ENCODE data around the gene DOP1A. TPM values are rescaled to one million over a fixed set of nuclear protein-coding genes. Genes with fewer than 3 reads are reported as not detected.

The DOP1A gene
- total and polyA plus RNA-seq, 2 of the 13 experiments (the other 11 are each of a cell fraction or from before 2014, with no cell fraction given), result 5.2 to 16.7 TPM

- TF ChIP-seq SKIL (CRISPR knock-in tag; IDR thresholded peaks at IDR 0.05; ENCODE audit: borderline replicate concordance) (peak; percentile 19; the same call in 1 of the 2 replicates), ZBTB1 (CRISPR knock-in tag; IDR thresholded peaks at IDR 0.05; ENCODE audit: borderline replicate concordance) (no peak), ZSCAN30 (CRISPR knock-in tag; IDR thresholded peaks at IDR 0.05) (no peak), DMTF1 (CRISPR knock-in tag; IDR thresholded peaks at IDR 0.05) (no peak), XBP1 (CRISPR knock-in tag; IDR thresholded peaks at IDR 0.05) (no peak), KDM5B (CRISPR knock-in tag; IDR thresholded peaks at IDR 0.05; ENCODE audit: borderline replicate concordance) (peak; percentile 92; the same call in 1 of the 2 replicates), MXD3 (CRISPR knock-in tag; IDR thresholded peaks at IDR 0.05) (peak; percentile 89), KDM6A (CRISPR knock-in tag; IDR thresholded peaks at IDR 0.05; ENCODE audit: low read depth) (no peak), ZNF501 (CRISPR knock-in tag; IDR thresholded peaks at IDR 0.05) (peak; percentile 99), ZBTB10 (CRISPR knock-in tag; IDR thresholded peaks at IDR 0.05; ENCODE audit: borderline replicate concordance) (peak; percentile 57; the same call in 1 of the 2 replicates), JUN (CRISPR knock-in tag; IDR thresholded peaks at IDR 0.05) (no peak), POGZ (CRISPR knock-in tag; IDR thresholded peaks at IDR 0.05) (peak; percentile 93), REXO4 (CRISPR knock-in tag; IDR thresholded peaks at IDR 0.05; ENCODE audit: borderline replicate concordance) (no peak), HNF1A (IDR thresholded peaks at IDR 0.05; ENCODE audit: low read depth) (no peak), HNF1A (CRISPR knock-in tag; IDR thresholded peaks at IDR 0.05; ENCODE audit: borderline replicate concordance) (peak; percentile 29; the same call in 1 of the 2 replicates)
These were observed at the start of gene DOP1A (continued) for GRCh38 chr6:83067448-83068439.
